ENCODE measurements around the gene TFPT.

The TFPT gene

DNA sequence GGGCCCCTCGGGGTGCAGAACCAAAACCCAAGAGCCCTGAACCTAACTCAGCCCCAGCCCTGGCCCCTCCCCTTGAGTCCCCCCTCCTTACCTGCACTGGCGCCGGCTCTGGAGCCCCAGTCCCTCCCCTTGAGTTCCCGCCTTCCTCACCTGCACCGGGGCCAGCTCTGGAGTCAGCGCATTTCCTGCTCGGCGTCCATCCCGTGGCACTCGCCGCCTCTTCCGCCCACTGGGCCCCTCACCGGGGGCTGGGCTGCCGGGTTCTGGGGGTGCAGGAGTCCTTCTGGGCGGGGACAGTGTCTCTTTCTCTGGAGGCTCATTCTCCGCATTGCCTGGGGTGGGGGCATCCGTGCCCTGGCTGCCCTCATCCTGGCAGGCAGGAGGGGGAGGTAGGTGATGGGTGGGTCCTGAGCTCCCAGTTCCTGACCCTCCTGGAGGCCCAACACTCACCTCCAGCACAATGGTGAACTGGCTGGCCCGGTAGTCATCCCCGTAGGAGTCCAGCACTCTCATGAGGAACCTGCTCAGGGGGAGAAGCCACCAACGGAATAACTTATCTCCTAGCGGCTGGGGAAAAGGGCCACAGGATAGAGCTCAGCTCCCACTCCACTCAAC lies 7.5 kb downstream of the TFPT start:
- TF ChIP-seq, protein P1, sequence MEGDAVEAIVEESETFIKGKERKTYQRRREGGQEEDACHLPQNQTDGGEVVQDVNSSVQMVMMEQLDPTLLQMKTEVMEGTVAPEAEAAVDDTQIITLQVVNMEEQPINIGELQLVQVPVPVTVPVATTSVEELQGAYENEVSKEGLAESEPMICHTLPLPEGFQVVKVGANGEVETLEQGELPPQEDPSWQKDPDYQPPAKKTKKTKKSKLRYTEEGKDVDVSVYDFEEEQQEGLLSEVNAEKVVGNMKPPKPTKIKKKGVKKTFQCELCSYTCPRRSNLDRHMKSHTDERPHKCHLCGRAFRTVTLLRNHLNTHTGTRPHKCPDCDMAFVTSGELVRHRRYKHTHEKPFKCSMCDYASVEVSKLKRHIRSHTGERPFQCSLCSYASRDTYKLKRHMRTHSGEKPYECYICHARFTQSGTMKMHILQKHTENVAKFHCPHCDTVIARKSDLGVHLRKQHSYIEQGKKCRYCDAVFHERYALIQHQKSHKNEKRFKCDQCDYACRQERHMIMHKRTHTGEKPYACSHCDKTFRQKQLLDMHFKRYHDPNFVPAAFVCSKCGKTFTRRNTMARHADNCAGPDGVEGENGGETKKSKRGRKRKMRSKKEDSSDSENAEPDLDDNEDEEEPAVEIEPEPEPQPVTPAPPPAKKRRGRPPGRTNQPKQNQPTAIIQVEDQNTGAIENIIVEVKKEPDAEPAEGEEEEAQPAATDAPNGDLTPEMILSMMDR (IDR thresholded peaks at IDR 0.05) = no peak
- intact Hi-C loops (cut with DNase I; ENCODE audit: low total_unique reads) = no loop called here
- Histone ChIP-seq H3K4me3 (no peak overlapping the region), H3K36me3 (peaks cover 44 to 60% (median 55%) of the 10 kb centered on the region in 3 donors), H3K9me3 (no peaks in the 10 kb centered on the region), H3K4me1 (peaks cover 0 to 16% (median 7%) of the 10 kb centered on the region in 4 donors), H3K27ac (no peak overlapping the region), H3K27me3 (no peaks in the 10 kb centered on the region)
- DNase-seq = no peak

DNA sequence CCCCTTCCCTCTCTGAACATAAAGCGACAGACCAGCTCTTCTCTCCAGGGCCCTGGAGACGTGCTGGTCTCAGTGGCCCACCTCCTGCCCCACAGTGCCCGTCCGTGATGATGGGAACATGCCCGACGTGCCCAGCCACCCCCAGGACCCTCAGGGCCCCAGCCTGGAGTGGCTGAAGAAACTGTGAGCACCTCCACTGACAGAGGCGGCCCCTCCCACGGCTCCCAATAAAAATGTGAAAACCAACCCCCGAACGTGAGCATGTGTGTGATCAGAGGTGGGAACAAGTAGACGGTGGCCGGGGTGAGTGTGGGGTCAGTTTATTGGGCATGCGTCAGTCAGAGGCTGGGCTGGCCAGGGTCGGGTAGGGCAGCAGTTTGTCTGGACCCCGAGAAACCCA lies 8.7 kb downstream of the TFPT start:
- Histone ChIP-seq H3K4me3 (no peak overlapping the region), H3K27me3 (no peaks in the 10 kb centered on the region), H3K4me1 (peaks cover 0 to 22% (median 10%) of the 10 kb centered on the region in 4 donors), H3K27ac (no peak overlapping the region), H3K36me3 (peaks cover 44 to 60% (median 50%) of the 10 kb centered on the region in 3 donors), H3K9me3 (no peaks in the 10 kb centered on the region)
- intact Hi-C loops (cut with DNase I; ENCODE audit: low total_unique reads) = no loop called here
- TF ChIP-seq, protein P1 (IDR thresholded peaks at IDR 0.05) = no peak
- no peak for DNase-seq

DNA sequence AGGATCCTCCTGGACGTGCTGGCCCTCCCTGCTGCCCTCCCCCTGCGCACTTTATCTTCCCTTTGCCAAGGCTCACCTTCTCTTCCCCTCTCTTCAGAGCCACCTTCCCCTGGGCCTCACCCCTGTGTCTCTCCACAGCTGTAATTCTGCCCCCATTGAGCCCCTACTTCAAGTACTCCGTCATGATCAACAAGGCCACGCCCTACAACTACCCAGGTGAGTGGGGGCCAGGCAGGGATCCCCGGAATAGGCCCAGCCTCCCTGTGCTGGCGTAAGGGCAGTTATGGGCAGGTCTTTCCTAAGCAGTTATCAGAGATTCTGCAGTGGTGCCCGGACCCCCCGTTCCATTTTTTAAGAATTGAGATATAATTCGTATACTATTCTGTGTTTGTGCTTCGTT lies 9.7 kb downstream of the TFPT start:
- H3K27me3 ChIP-seq = no peaks in the 10 kb centered on the region
- DNase-seq = no peak
- H3K27ac ChIP-seq = no peak overlapping the region
- H3K9me3 ChIP-seq = no peaks in the 10 kb centered on the region
- intact Hi-C loops (cut with DNase I; ENCODE audit: low total_unique reads) = no loop called here
- H3K36me3 ChIP-seq = peaks cover 41 to 55% (median 45%) of the 10 kb centered on the region in 3 donors
- no peak overlapping the region for H3K4me3 ChIP-seq
- H3K4me1 ChIP-seq = peaks cover 0 to 22% (median 10%) of the 10 kb centered on the region in 4 donors
- TF ChIP-seq, protein P1 (IDR thresholded peaks at IDR 0.05) = no peak

DNA sequence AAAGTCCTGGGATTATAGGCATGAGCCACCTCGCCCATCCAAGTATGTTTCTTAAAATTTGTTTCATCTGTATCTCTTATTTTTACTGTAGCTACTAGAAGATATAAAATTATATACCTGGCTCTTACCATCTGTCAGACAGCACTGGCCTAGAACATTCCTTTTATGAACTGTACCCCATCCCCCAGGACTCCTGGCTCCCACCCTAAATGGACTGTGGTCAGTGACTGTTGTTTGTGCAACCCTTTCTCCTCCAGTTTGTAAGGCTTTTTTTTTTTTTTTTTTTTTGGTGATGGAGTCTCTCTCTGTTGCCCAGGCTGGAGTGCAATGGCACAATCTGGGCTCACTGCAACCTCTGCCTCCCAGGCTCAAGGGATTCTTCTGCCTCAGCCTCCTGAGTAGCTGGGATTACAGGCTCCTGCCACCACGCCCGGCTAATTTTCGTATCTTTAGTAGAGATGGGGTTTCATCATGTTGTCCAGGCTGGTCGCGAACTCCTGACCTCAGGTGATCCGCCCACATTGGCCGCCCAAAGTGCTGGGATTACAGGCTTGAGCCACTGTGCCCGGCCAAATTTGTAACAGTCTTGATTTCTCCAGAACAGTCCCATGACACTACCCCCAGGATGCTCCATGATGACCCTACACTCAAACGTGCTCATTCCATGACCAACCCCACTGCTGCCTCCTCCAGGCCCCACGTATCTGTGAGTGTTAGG lies 10.3 kb downstream of the TFPT start:
- no peaks in the 10 kb centered on the region for H3K27me3 ChIP-seq
- no peak overlapping the region for H3K27ac ChIP-seq
- H3K4me3 ChIP-seq = no peak overlapping the region
- H3K36me3 ChIP-seq = peaks cover 35 to 48% (median 39%) of the 10 kb centered on the region in 3 donors
- TF ChIP-seq, protein P1 (IDR thresholded peaks at IDR 0.05) = no peak
- H3K9me3 ChIP-seq = no peaks in the 10 kb centered on the region
- intact Hi-C loops (cut with DNase I; ENCODE audit: low total_unique reads) = no loop called here
- no peak for DNase-seq
- peaks cover 0 to 22% (median 10%) of the 10 kb centered on the region in 4 donors for H3K4me1 ChIP-seq

DNA sequence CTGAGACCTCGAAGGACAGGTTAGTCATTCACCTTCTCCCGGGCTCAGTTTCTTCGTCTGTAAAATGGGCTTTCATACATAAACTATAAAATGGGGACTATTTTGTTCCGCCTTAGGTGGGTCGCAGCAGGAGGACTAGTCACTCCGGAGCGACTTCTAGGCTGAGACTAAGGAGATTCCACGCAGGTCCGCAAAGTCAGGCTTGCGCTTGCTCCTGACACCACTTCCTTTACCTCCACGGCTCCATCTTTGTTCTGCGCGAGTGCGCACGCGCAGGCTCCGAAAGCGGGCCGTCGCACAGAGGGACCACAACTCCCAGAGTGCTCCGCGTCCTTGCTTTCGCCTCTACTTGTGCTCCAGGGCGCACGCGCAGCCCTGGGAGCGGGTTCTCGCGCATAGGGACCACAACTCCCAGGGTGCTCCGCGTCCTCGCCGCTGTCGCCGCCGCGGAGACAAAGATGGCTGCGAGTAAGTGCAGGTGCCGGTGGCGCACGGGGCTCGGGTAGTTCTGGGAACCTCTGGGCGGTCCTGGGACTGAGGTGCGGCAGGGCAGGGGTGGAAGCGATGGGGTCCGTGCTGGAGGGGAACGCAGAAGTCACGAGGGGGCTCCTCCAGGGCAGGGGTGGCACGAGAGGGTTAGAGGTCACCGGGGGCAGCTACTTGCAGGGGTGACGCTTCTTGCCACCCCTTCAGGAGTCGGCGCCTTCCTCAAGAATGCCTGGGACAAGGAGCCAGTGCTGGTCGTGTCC lies 12.9 kb downstream of the TFPT start, which contains the start of gene NDUFA3:
Gene NDUFA3, plus strand, starts transcription at position 435 of the 749 bp plus-strand sequence. Its CDS starts 24 bp downstream, at position 459.
- Histone ChIP-seq H3K27me3 (peaks cover 0 to 5% of the 10 kb centered on the region in 2 donors), H3K4me3 (peak within 1 kb of the TSS; percentile 80 to 86), H3K27ac (peak within 1 kb of the TSS; percentile 63 to 77), H3K9me3 (no peaks in the 10 kb centered on the region), H3K4me1 (peaks cover 0 to 22% (median 10%) of the 10 kb centered on the region in 4 donors), H3K36me3 (peaks cover 12 to 23% (median 21%) of the 10 kb centered on the region in 3 donors)
- TF ChIP-seq, protein P1 (IDR thresholded peaks at IDR 0.05) = no peak
- intact Hi-C loops (cut with DNase I; ENCODE audit: low total_unique reads) = no loop called here
- DNase-seq = peak; percentile 98 to 99
